GM18499 (cell line): Measurements from ENCODE around the gene FAM3C.

Source experiments
- ATAC-seq: cut with Tn5 transposase; IDR thresholded peaks from one replicate; pipeline ENCODE4 v1.9.1; 2021; ENCODE audit warnings: moderate number of reproducible peaks; ENCODE audit not compliant: insufficient read depth, unreplicated experiment

FAM3C gene

DNA sequence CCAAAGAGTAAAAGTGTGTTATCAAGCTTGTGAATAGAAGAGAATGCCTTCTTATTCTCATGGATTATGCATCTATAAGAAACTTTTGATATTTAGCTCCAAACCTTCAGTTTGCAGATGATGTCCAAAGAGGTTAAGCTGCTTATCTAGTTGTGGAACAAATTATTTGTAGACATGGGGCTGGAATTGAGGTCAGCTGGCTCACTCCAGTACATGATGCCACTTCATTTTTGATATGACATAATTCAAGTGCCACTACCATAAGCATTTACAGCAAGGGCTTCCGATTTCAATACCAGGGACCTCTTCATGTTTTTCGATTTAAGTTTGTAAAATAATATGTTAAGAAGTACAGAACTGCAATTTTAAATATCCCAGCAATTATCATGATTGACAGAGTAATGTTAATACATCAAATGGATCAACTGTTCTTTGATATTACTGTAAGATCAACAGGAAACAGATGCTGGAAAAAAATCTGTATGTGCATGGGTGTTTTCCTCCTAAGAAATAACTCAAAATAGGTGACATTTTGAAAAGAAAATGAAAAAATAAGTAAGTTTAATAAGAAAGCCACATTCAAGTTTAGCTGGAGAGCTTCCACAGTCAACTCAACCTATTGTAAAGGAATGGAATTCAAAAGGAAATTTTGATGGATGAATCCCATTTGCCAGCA lies 12.7 kb downstream of the FAM3C start:
- no peak for ATAC-seq

DNA sequence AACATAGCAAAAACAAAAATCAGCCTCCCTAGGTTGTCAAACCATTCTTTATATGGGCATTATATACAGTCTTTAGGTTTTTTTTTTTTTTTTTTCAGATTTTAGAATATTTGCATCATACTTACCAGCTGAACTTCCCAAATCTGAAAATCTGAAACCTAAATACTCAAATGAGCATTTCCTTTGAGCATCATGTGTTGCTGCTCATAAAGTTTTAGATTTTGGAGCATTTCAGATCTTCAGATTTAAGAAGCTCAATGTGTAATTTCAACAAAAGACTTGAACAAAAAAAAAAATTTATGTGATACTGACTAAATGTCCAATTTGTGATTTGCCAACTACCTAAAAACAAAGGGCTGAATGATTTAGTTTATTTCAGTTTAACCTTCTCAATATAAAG lies 13.6 kb downstream of the FAM3C start:
- no peak for ATAC-seq

DNA sequence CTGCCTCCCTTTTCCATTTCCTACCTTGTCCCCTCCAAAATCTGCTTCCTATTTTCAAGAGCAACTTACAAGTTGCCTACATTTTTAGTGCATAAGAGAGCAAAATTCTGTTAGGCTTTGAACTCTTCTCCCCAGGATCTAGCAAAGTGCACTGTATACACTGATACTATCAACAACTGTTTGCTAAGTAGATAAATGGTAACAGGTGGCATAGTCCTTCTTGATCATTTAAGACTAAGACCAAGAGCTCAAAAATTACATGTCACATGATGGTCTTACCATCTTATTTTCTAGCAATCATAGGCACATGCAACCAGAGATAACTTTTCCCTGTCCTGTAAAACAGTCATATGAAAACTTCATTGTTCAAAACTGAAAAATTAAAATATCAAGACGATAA lies 16.2 kb downstream of the FAM3C start:
- ATAC-seq: no peak

DNA sequence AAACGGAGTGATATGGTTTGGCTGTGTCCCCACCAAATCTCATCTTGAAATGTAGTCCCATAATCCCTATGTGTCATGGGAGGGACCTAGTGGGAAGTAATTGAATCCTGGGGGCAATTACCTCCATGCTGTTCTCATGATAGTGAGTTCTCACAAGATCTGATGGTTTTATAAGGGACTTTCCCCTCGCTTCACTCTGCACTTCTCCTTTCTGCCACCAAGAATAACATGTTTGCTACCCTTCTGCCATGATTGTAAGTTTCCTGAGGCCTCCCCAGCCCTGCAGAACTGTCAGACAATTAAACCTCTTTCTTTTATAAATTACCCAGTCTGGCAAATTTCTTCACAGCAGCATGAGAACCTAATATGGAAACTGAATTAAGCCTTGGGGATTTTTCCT lies 19.1 kb downstream of the FAM3C start:
- no peak for ATAC-seq

DNA sequence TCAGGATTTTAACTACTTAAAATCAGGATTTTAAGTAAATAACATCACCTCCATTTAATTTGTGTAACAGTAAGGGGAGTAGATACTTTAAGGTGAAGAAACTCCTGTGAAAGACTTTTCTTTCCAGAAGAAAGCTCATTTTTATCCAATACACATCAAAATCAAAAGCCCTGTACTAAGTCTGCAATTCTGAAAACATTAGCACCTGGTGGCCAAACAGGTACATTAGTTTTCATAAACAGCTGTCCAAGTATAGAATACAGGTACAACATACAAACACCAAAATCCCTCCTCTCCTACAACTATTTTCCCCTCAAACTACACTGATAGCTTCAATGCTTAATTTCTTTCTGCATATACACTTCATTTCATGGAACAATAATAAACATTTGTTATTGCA lies 22.9 kb downstream of the FAM3C start:
- ATAC-seq: no peak

DNA sequence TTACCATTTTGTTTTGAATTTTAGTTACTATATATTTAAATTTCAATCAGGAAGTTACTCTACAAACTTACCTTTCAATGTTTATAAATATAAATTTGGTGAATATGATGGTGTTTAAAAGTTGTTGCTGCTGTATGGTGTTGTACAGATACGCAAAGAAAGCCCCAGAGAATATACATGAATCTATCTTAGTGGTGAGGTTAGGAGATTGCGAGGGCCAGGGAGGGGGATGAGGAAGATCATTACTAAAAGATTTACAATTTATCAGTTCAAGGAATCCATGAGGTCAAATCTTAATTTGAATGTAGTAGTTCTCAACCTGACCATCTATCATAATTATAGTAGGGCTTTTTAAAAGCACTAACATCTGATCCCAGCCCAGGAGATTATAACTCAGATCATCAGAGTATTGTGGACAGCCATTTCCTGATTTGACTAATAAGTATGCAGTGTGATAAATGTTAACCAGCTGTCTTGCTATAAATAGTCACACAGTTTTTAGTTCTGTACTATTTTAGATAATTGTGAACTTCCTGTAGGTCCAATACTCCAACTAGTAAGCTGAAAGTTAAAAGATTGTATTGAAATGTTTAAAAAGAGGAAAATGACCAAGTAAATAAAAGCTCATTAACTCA lies 23.6 kb downstream of the FAM3C start:
- ATAC-seq: peak; percentile 91

DNA sequence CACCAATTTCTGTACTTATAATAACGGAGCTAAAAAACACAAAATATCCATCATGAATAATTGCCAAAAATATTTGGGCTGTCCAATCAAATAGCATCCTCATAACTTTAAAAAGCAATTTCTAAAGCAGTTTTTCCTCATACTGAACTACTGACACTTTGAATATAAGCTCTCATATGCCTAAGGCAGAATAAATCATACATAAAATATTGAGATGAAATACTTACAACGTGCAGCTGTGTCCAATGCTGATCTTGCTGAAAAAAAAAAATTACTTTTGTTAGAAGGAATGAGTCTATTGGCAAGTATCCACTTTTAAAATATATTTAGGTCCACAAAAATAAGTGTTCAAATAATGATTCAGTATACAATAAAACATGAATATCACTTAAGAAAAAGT lies 24.2 kb downstream of the FAM3C start:
- no peak for ATAC-seq

DNA sequence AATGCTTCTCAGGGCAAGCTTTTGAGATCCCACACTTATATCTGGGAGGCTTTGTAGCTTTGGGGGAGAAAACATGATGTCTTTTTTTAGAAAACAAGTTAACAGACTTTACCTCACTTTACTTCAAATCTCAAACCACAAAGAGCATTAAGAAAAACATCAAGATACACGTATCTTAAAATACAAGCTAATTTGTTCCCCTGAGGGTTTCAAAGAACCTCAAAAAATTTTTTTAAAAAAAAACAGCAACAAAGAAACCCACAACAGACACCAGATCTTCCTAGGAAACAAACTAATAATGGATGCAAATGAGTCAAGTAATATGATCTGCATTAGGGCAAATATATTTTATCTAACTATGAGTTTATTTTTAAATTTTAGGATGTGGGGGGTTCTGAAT lies 24.7 kb downstream of the FAM3C start:
- ATAC-seq: no peak

DNA sequence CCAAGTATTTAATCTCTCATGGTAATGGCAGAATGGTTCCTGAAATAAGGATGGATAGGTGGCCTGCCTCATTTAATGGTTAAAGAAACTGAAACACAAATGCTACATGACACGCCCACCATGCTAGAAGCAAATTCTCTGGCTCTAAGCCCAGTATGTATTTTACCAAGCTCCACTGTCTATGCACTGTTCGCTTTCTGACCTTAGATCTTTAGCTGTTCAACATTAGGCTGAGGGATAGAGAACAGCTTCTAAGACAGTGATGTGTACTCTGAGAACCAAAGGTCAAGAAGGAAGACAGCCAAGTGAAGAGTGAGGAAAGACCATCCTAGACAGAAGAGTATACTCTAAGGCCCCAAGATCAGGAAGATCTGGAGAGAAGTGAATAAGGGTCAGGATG lies 26.6 kb downstream of the FAM3C start:
- peak; percentile 39 for ATAC-seq

DNA sequence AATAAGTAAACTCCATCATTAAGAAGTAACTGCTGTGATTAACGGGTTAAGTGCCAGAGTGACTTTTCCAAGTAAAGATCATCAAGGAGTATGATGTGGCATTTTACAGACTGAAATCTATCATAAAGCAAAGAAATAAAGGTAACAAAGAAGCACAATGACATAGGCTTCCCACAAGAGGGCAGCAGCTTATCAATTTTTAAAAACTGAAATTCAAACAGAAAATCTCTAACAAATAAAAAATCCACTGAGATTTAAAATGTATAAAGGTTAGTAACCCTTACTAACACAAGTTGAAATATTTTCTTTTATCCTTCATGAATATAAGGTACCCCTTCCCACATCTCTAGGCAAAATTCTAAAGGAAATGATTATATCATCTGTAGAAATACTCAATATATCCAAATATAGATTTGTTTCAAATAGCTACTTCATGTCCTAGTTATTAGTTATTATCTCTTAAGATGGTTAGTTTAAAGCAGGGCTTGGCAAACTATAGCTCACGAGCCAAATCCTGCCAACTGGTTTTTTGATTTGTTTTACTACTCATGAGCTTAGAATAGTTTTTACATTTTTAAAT lies 29.2 kb downstream of the FAM3C start:
- no peak for ATAC-seq

DNA sequence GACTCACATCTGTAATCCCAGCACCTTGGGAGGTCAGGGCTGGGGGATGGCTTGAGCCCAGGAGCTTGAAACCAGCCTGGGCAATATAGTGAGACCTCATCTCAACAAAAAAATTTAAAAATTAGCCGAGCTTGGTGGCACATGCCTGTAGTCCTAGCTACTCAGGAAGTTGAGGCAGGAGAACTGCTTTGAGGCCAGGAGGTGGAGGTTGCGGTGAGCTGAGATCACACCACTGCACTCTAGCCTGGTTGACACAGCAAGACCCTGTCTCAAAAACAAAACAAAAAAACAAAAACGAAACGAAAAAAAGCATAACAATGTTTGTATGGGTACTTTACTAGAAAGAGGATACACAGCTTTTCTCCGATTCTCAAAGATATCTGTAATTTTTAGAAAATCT lies 35.5 kb downstream of the FAM3C start:
- no peak for ATAC-seq

DNA sequence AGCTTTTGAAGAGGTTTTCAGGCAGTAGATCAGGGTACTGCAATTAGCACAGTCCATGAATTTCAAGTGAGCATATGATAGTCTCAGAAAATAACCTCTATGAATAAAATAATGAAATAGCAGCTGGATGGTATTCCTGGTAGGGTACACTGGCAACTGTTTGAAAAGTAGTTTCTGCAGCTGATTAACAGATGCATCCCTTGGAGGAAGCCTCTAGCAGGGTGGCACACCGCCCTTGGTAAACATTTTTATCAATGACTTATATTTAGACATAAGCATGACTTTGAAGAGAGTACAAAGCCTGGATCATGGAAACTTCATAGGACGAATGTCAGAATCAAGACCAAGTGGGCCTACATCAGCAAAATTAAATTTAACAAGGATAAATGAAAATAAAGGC lies 40.5 kb downstream of the FAM3C start:
- no peak for ATAC-seq

DNA sequence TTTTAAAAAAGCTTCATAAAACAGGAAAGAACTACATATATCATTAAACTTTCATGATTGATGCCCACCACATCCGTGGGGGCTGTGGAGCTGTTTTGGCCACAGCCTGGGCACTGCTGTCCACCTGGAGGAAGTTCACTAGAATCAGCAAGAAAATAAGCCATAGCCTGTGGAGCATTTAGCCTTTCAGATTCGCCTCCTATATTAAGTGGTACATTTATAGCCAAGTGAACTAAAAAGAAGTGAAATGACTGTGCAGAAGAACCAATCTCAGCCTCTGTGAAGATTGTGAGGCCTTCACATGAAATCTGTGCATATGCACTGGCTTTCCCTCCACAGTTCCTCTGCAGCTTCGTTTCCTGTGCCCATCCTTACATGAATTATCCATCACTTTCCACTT lies 43.8 kb downstream of the FAM3C start:
- ATAC-seq: no peak

DNA sequence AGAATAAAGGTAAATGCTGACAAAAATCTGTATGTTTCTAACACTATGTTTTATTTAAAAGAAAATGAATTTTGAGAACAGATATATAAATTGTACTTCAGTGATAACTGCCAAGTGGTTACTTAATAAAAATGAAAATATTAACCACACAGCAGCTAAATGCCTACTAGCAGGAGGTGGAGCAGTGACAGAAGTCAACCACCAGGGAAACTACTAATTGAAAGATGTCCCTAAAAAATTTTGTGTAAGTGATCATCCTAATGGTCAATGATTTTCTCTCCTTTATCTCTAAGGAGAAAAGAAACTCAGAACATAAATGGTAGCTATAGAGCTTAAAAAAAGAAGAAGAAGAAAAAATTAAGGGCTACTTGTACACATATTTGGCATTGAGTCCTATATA lies 44.4 kb downstream of the FAM3C start:
- no peak for ATAC-seq

DNA sequence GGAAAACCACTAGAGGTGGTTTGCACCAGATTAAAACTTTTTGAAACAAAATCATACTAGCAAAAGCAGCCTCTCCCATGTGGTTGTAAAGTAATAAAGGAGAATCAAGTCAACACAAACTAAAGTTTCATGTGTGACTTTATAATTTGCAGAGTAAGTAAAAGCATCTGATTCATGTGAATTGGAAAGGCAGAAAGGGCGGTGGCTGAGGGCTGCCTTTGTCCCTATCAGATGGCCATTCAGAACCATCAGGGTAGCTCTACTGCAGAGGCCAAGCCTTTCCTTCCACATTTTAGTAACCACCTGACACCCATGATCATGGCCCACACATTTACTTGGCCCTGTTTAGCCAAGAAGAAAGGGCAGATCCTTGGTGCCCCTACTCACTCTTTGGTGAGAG lies 51.6 kb downstream of the FAM3C start:
- no peak for ATAC-seq

DNA sequence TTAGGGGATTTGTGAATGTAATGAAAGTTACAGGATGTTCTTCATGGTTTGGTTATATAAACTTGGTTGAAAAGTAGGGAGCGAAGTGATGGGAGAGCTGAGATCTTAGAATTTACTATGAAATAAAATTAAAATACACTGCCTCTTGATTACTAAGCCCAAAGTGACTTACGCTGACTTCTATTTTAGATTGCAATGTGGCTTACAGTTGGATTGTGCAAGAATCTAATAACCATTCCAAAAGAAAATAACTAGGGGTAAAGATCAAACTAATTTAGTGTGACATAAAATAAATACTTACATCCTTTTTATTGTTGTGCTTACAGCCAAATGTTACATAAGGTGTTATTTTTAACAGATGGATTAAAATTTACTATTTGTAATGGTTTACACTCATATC lies 52.0 kb downstream of the FAM3C start:
- no peak for ATAC-seq

DNA sequence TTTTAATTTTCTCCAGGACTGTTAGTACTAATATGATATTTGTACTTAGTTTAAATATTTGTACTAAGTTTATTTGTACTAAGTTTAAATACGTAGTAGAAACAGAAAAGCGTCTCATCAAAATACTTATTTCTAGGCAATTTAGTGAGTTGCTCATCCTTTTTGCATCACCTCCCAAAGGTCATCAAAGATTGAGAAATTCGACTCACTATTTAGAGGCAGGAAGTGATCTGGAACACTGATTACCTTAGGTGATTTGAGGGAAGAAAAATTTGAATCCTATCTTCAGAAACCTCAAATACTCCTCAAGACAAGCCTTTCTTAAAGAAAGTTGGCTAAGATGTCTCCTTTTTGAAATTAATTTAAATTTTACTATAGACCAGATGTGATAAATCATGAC lies 52.8 kb downstream of the FAM3C start:
- no peak for ATAC-seq

DNA sequence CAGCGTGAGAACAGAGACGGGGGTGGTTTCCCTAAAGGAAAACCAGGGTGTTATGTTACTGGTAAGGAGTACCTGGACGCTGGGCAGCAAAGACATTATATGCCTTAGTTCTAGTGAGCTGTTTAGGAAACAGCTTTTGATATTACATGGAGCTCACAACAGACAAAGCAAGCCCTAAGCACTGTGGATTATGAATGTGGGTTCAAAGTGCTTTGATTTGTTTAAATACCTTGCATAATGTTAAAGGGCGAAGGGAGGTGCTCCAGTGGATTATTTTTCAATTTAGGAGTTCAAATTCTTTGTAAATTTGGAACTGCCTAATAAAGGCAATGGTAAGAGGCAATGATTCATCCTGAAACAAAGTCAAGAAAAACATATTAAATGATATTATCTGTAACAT lies 53.5 kb downstream of the FAM3C start:
- ATAC-seq: no peak

DNA sequence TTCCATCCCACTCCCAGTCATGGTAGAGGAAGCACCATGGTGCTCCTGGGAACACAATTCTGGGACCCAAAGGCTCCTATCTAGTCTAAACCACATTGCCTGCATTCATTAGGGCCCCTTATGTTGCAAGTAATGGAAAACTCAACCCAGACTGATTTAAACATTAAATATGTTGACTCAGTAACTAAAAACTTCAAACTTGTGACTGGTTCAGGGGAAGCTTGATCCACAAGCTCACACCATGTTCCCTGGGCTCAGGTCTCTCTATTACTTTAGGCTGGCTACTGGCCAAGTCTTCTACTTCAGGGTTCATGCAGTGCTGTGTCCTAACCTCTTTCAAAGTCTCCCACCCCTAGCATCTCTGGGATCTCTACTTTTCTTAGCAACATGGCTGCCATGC lies 54.2 kb downstream of the FAM3C start:
- no peak for ATAC-seq

DNA sequence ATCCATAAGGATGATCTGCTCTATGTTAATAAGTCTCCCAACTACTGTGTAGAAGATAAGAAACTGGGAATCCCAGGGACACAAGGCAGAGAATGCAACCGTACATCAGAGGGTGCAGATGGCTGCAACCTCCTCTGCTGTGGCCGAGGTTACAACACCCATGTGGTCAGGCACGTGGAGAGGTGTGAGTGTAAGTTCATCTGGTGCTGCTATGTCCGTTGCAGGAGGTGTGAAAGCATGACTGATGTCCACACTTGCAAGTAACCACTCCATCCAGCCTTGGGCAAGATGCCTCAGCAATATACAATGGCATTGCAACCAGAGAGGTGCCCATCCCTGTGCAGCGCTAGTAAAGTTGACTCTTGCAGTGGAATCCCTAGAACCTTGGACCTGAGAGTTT lies 57.0 kb downstream of the FAM3C start:
- ATAC-seq: no peak

DNA sequence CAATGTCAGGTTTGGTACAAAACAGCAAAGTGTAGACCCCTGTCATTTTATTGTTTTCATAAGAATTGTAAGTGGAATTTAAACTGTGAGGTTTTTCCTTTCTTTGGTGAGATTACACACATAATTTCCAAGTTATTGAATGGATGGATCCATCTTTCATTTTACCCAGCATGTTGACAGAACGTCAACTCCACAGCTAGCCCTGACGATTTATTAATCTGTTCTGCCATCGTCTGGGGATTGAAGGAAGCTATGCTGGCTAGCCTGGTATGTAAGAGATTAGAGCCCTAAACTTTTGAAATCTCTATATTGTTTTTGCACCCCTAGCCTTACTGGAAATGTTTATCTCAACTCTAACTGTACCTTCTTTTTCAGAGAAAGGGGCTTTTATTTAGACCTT lies 58.7 kb downstream of the FAM3C start:
- ATAC-seq: no peak

DNA sequence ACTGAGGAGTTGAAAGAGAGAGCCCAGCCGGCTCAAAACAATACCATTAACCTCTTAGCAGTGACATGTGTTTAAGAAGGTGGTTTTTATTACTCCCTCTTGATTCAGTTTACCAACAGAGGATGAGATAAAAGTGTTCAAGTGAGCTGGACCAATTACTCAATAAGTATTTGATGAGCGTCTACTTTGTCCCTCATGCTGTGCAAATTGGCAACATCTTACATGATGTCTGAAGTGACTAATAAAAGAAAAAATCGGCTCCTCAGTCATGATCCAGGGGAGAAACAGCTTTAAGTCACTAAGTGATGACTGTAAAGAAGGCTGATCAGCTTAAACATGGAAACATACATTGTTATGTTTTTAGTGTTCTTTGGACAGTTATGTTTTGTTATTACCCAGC lies 59.5 kb downstream of the FAM3C start:
- ATAC-seq: no peak
